Jurkat, Clone E6-1 (cell line): ENCODE data around the gene MAGEF1.

ENCODE experiments used
- DNase-seq: peaks from one replicate; pipeline ENCODE4 v3.0.0-alpha.2; 2011; ENCODE audit warnings: low read depth, low spot score
- H3K4me3 ChIP-seq: 2 replicates; pipeline ENCODE4 v1.5.1; 2011; ENCODE audit warnings: mild to moderate bottlenecking, low read length, control low read depth, moderate library complexity

MAGEF1 gene

GRCh38 chr3:184694133-184694665 lies 17.7 kb downstream of the MAGEF1 start:
- DNase-seq: no peak
- no peak overlapping the region for H3K4me3 ChIP-seq

GRCh38 chr3:184693011-184693975 lies 18.6 kb downstream of the MAGEF1 start:
- no peak overlapping the region for H3K4me3 ChIP-seq
- no peak for DNase-seq

- H3K4me3 ChIP-seq: no peak overlapping the region
- DNase-seq: no peak
These were observed 20.2 kb downstream of the MAGEF1 start for GRCh38 chr3:184691397-184692231.

GRCh38 chr3:184690192-184690883 lies 21.5 kb downstream of the MAGEF1 start:
- no peak overlapping the region for H3K4me3 ChIP-seq
- no peak for DNase-seq

GRCh38 chr3:184688882-184689271 lies 23.0 kb downstream of the MAGEF1 start:
- H3K4me3 ChIP-seq: no peak overlapping the region
- no peak for DNase-seq

GRCh38 chr3:184688251-184688881 lies 23.5 kb downstream of the MAGEF1 start:
- no peak for DNase-seq
- no peak overlapping the region for H3K4me3 ChIP-seq

GRCh38 chr3:184687363-184688015 lies 24.4 kb downstream of the MAGEF1 start:
- no peak overlapping the region for H3K4me3 ChIP-seq
- no peak for DNase-seq

GRCh38 chr3:184685646-184686045 lies 26.2 kb downstream of the MAGEF1 start:
- DNase-seq: no peak
- no peak overlapping the region for H3K4me3 ChIP-seq

GRCh38 chr3:184685055-184685454 lies 26.8 kb downstream of the MAGEF1 start:
- no peak for DNase-seq
- H3K4me3 ChIP-seq: no peak overlapping the region

GRCh38 chr3:184683900-184684560 lies 27.8 kb downstream of the MAGEF1 start:
- H3K4me3 ChIP-seq: no peak overlapping the region
- no peak for DNase-seq

- DNase-seq: no peak
- no peak overlapping the region for H3K4me3 ChIP-seq
These were observed 28.6 kb downstream of the MAGEF1 start for GRCh38 chr3:184683234-184683633.

GRCh38 chr3:184682671-184683070 lies 29.2 kb downstream of the MAGEF1 start:
- H3K4me3 ChIP-seq: no peak overlapping the region
- DNase-seq: no peak

GRCh38 chr3:184680385-184681345 lies 31.2 kb downstream of the MAGEF1 start:
- H3K4me3 ChIP-seq: no peak overlapping the region
- DNase-seq: no peak

- DNase-seq: no peak
These were observed 32.6 kb downstream of the MAGEF1 start for GRCh38 chr3:184679056-184679816.

GRCh38 chr3:184678317-184679055 lies 33.4 kb downstream of the MAGEF1 start:
- DNase-seq: no peak
- no peak overlapping the region for H3K4me3 ChIP-seq

More at GRCh38 chr3:184679056-184679816, 32.6 kb downstream of the MAGEF1 start:
- no peak overlapping the region for H3K4me3 ChIP-seq
